ENCODE data around the gene MOSPD2.

MOSPD2 gene

GRCh38 chrX:14943962-14944361, 70.7 kb downstream of the MOSPD2 start:
- H3K36me3 ChIP-seq (ENCODE audit: control insufficient read depth, insufficient read depth, low read length): no peaks in the 10 kb centered on the region
- H3K4me1 ChIP-seq (ENCODE audit: control insufficient read depth, insufficient read depth, low read length): no peaks in the 10 kb centered on the region
- no peak overlapping the region for H3K4me3 ChIP-seq (ENCODE audit: low read length)
- no peak overlapping the region for H3K27ac ChIP-seq (ENCODE audit: low read depth, low read length)
- no peak overlapping the region for H3K9ac ChIP-seq (ENCODE audit: low read length)
- no peaks in the 10 kb centered on the region for H3K27me3 ChIP-seq (ENCODE audit: control insufficient read depth, insufficient read depth, low read length)

- H3K4me3 ChIP-seq (ENCODE audit: low read length): no peak overlapping the region
- H3K27me3 ChIP-seq (ENCODE audit: control insufficient read depth, insufficient read depth, low read length): no peaks in the 10 kb centered on the region
- no peak overlapping the region for H3K27ac ChIP-seq (ENCODE audit: low read depth, low read length)
- no peaks in the 10 kb centered on the region for H3K4me1 ChIP-seq (ENCODE audit: control insufficient read depth, insufficient read depth, low read length)
- no peaks in the 10 kb centered on the region for H3K36me3 ChIP-seq (ENCODE audit: control insufficient read depth, insufficient read depth, low read length)
- H3K9ac ChIP-seq (ENCODE audit: low read length): no peak overlapping the region
Measured at GRCh38 chrX:14946606-14947155, 73.5 kb downstream of the MOSPD2 start.

GRCh38 chrX:14948691-14949090, 75.5 kb downstream of the MOSPD2 start:
- H3K27me3 ChIP-seq (ENCODE audit: control insufficient read depth, insufficient read depth, low read length): no peaks in the 10 kb centered on the region
- H3K4me1 ChIP-seq (ENCODE audit: control insufficient read depth, insufficient read depth, low read length): no peaks in the 10 kb centered on the region
- no peak overlapping the region for H3K9ac ChIP-seq (ENCODE audit: low read length)
- H3K36me3 ChIP-seq (ENCODE audit: control insufficient read depth, insufficient read depth, low read length): no peaks in the 10 kb centered on the region
- no peak overlapping the region for H3K27ac ChIP-seq (ENCODE audit: low read depth, low read length)
- no peak overlapping the region for H3K4me3 ChIP-seq (ENCODE audit: low read length)

- no peak overlapping the region for H3K9ac ChIP-seq (ENCODE audit: low read length)
- no peak overlapping the region for H3K4me3 ChIP-seq (ENCODE audit: low read length)
- H3K36me3 ChIP-seq (ENCODE audit: control insufficient read depth, insufficient read depth, low read length): no peaks in the 10 kb centered on the region
- no peaks in the 10 kb centered on the region for H3K27me3 ChIP-seq (ENCODE audit: control insufficient read depth, insufficient read depth, low read length)
- H3K27ac ChIP-seq (ENCODE audit: low read depth, low read length): no peak overlapping the region
- H3K4me1 ChIP-seq (ENCODE audit: control insufficient read depth, insufficient read depth, low read length): no peaks in the 10 kb centered on the region
Measured at GRCh38 chrX:14956813-14957582, 83.8 kb downstream of the MOSPD2 start.

- Histone ChIP-seq H3K4me1 (ENCODE audit: control insufficient read depth, insufficient read depth, low read length) (no peaks in the 10 kb centered on the region), H3K9ac (ENCODE audit: low read length) (no peak overlapping the region), H3K27ac (ENCODE audit: low read depth, low read length) (no peak overlapping the region), H3K36me3 (ENCODE audit: control insufficient read depth, insufficient read depth, low read length) (no peaks in the 10 kb centered on the region), H3K27me3 (ENCODE audit: control insufficient read depth, insufficient read depth, low read length) (no peaks in the 10 kb centered on the region), H3K4me3 (ENCODE audit: low read length) (no peak overlapping the region)
Measured at GRCh38 chrX:14963447-14964236, 90.4 kb downstream of the MOSPD2 start.

GRCh38 chrX:14964500-14964899, 91.3 kb downstream of the MOSPD2 start:
- no peaks in the 10 kb centered on the region for H3K27me3 ChIP-seq (ENCODE audit: control insufficient read depth, insufficient read depth, low read length)

More at GRCh38 chrX:14964500-14964899, 91.3 kb downstream of the MOSPD2 start:
- no peaks in the 10 kb centered on the region for H3K4me1 ChIP-seq (ENCODE audit: control insufficient read depth, insufficient read depth, low read length)
- H3K4me3 ChIP-seq (ENCODE audit: low read length): no peak overlapping the region
- H3K9ac ChIP-seq (ENCODE audit: low read length): no peak overlapping the region
- no peak overlapping the region for H3K27ac ChIP-seq (ENCODE audit: low read depth, low read length)
- H3K36me3 ChIP-seq (ENCODE audit: control insufficient read depth, insufficient read depth, low read length): no peaks in the 10 kb centered on the region
